Jurkat, Clone E6-1 (cell line): ENCODE results near the gene PRKCE.
"Not testable (repeated sequence)": the region's sequence is repeated elsewhere in the genome, so short reads cannot be mapped to it uniquely, and the experiment has no call there.

ENCODE experiments used
- DNase-seq: peaks from one replicate; pipeline ENCODE4 v3.0.0-alpha.2; 2011; ENCODE audit warnings: low read depth, low spot score
- H3K4me3 ChIP-seq: 2 replicates; pipeline ENCODE4 v1.5.1; 2011; ENCODE audit warnings: mild to moderate bottlenecking, low read length, control low read depth, moderate library complexity

PRKCE gene

GRCh38 chr2:46200861-46201605 lies 549.6 kb downstream of the PRKCE start:
- no peak for DNase-seq
- no peak overlapping the region for H3K4me3 ChIP-seq

GRCh38 chr2:46202453-46202852 lies 551.0 kb downstream of the PRKCE start:
- H3K4me3 ChIP-seq: no peak overlapping the region
- DNase-seq: no peak

- H3K4me3 ChIP-seq: no peak overlapping the region
- DNase-seq: peak; percentile 41
Observed at GRCh38 chr2:46202987-46203386, 551.5 kb downstream of the PRKCE start.

GRCh38 chr2:46203636-46204035 lies 552.2 kb downstream of the PRKCE start:
- not testable (repeated sequence) for DNase-seq, H3K4me3 ChIP-seq

GRCh38 chr2:46207591-46207990 lies 556.1 kb downstream of the PRKCE start:
- no peak overlapping the region for H3K4me3 ChIP-seq
- no peak for DNase-seq

- no peak overlapping the region for H3K4me3 ChIP-seq
- no peak for DNase-seq
Observed at GRCh38 chr2:46208766-46209165, 557.3 kb downstream of the PRKCE start.

GRCh38 chr2:46210063-46210462 lies 558.6 kb downstream of the PRKCE start:
- no peak overlapping the region for H3K4me3 ChIP-seq
- no peak for DNase-seq

GRCh38 chr2:46211461-46211860 lies 560.0 kb downstream of the PRKCE start:
- no peak for DNase-seq
- H3K4me3 ChIP-seq: no peak overlapping the region

GRCh38 chr2:46213906-46214305 lies 562.4 kb downstream of the PRKCE start:
- H3K4me3 ChIP-seq: no peak overlapping the region
- no peak for DNase-seq

GRCh38 chr2:46216213-46216612 lies 564.7 kb downstream of the PRKCE start:
- no peak for DNase-seq

GRCh38 chr2:46223514-46223913 lies 572.0 kb downstream of the PRKCE start:
- DNase-seq: peak; percentile 30
- not testable (repeated sequence) for H3K4me3 ChIP-seq

More at GRCh38 chr2:46216213-46216612, 564.7 kb downstream of the PRKCE start:
- H3K4me3 ChIP-seq: no peak overlapping the region

GRCh38 chr2:46225150-46225625 lies 573.7 kb downstream of the PRKCE start:
- no peak for DNase-seq
- H3K4me3 ChIP-seq: no peak overlapping the region

GRCh38 chr2:46225730-46226129 lies 574.3 kb downstream of the PRKCE start:
- H3K4me3 ChIP-seq: no peak overlapping the region
- no peak for DNase-seq

GRCh38 chr2:46226620-46227019 lies 575.1 kb downstream of the PRKCE start:
- DNase-seq: no peak
- no peak overlapping the region for H3K4me3 ChIP-seq

- no peak for DNase-seq
- H3K4me3 ChIP-seq: no peak overlapping the region
Observed at GRCh38 chr2:46227022-46227421, 575.5 kb downstream of the PRKCE start.

- no peak overlapping the region for H3K4me3 ChIP-seq
- no peak for DNase-seq
Observed at GRCh38 chr2:46227674-46228289, 576.3 kb downstream of the PRKCE start.

GRCh38 chr2:46229134-46230063 lies 577.9 kb downstream of the PRKCE start:
- no peak for DNase-seq
- no peak overlapping the region for H3K4me3 ChIP-seq

- no peak for DNase-seq
- no peak overlapping the region for H3K4me3 ChIP-seq
Observed at GRCh38 chr2:46230115-46230571, 578.7 kb downstream of the PRKCE start.

GRCh38 chr2:46230677-46231425 lies 579.4 kb downstream of the PRKCE start:
- H3K4me3 ChIP-seq: no peak overlapping the region
- no peak for DNase-seq
